ENCODE measurements around the gene DIAPH3. TPM values are rescaled to one million over a fixed set of nuclear protein-coding genes. Genes with fewer than 3 reads are reported as not detected.

DIAPH3 gene
- total RNA-seq, 1 donor from 2014 or later: 0.32 TPM

DNA sequence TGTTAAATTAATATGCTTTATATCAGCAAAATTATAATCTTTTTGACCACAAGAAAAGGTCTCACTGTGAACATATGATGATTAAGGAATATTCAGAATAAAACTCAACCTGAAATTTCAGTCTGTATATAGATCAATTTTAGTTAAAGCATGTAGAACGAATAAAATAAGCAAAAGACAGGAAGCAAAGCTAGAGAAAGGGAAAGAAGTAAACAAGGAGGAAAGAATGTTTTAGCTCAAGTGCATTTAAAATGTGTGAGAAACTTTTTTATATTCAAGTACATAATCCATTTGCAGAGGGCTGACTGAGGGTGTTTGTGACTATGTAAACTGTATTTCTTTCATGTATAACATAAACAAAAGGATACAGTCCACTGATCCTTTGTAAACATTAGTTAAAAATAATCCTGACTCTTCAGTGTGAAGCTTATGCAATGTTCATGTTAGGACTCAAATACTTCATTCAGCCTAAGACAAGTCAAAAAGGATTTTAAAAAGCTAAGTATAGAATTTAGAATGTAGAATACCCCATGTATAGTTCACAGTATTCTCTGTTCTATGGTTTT, 472.1 kb downstream of the DIAPH3 start:
- DNase-seq (ENCODE audit: low spot score in 2 of 2): no peak
- TF ChIP-seq, protein P1, sequence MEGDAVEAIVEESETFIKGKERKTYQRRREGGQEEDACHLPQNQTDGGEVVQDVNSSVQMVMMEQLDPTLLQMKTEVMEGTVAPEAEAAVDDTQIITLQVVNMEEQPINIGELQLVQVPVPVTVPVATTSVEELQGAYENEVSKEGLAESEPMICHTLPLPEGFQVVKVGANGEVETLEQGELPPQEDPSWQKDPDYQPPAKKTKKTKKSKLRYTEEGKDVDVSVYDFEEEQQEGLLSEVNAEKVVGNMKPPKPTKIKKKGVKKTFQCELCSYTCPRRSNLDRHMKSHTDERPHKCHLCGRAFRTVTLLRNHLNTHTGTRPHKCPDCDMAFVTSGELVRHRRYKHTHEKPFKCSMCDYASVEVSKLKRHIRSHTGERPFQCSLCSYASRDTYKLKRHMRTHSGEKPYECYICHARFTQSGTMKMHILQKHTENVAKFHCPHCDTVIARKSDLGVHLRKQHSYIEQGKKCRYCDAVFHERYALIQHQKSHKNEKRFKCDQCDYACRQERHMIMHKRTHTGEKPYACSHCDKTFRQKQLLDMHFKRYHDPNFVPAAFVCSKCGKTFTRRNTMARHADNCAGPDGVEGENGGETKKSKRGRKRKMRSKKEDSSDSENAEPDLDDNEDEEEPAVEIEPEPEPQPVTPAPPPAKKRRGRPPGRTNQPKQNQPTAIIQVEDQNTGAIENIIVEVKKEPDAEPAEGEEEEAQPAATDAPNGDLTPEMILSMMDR (IDR thresholded peaks at IDR 0.05): no peak
- intact Hi-C loops (cut with DNase I): no loop called here

GRCh38 chr13:59690857-59691500, 472.7 kb downstream of the DIAPH3 start:
- H3K9me3 ChIP-seq: no peaks in the 10 kb centered on the region
- DNase-seq (ENCODE audit: low spot score in 2 of 2): no peak
- no peaks in the 10 kb centered on the region for H3K36me3 ChIP-seq
- no peaks in the 10 kb centered on the region for H3K27me3 ChIP-seq
- H3K4me1 ChIP-seq: no peaks in the 10 kb centered on the region
- H3K27ac ChIP-seq: no peak overlapping the region
- H3K4me3 ChIP-seq: no peak overlapping the region
- TF ChIP-seq, protein P1 (IDR thresholded peaks at IDR 0.05): no peak
- intact Hi-C loops (cut with DNase I): no loop called here

More for the DNA sequence above, 472.1 kb downstream of the DIAPH3 start:
- H3K9me3 ChIP-seq: no peaks in the 10 kb centered on the region
- H3K4me1 ChIP-seq: no peaks in the 10 kb centered on the region
- H3K36me3 ChIP-seq: no peaks in the 10 kb centered on the region
- H3K4me3 ChIP-seq: no peak overlapping the region
- H3K27me3 ChIP-seq: no peaks in the 10 kb centered on the region
- no peak overlapping the region for H3K27ac ChIP-seq

DNA sequence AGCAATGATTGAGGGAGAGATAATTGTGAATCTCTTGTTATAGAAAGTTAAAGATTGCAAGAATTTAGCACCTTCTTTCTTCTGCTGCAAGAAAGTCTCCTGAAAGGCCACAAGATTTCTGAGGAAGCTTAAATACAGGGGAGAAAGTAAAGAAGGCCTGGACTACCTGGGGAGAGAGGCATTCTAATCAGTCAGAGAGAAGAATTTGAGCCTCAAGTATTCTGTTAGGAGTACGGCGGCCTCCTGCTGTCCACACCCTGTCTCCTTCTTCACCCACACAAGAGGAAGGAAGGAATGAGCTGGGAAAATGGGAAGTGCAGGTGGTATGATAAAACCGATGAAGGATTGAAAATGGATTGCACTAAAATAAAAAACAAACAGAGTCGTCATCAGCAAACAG, 474.7 kb downstream of the DIAPH3 start:
- TF ChIP-seq, protein P1 (IDR thresholded peaks at IDR 0.05): no peak
- intact Hi-C loops (cut with DNase I): no loop called here
- no peak for DNase-seq (ENCODE audit: low spot score in 2 of 2)

GRCh38 chr13:59686798-59687394, 476.8 kb downstream of the DIAPH3 start:
- Histone ChIP-seq H3K27ac (no peak overlapping the region), H3K27me3 (no peaks in the 10 kb centered on the region), H3K4me3 (no peak overlapping the region), H3K4me1 (no peaks in the 10 kb centered on the region), H3K36me3 (no peaks in the 10 kb centered on the region), H3K9me3 (no peaks in the 10 kb centered on the region)
- DNase-seq (ENCODE audit: low spot score in 2 of 2): no peak
- TF ChIP-seq, protein P1 (IDR thresholded peaks at IDR 0.05): no peak
- intact Hi-C loops (cut with DNase I): no loop called here

More for the DNA sequence above, 474.7 kb downstream of the DIAPH3 start:
- H3K4me1 ChIP-seq: no peaks in the 10 kb centered on the region
- H3K36me3 ChIP-seq: no peaks in the 10 kb centered on the region
- no peak overlapping the region for H3K4me3 ChIP-seq
- H3K27me3 ChIP-seq: no peaks in the 10 kb centered on the region
- H3K9me3 ChIP-seq: no peaks in the 10 kb centered on the region
- no peak overlapping the region for H3K27ac ChIP-seq

- Histone ChIP-seq H3K36me3 (no peaks in the 10 kb centered on the region), H3K4me1 (no peaks in the 10 kb centered on the region), H3K9me3 (no peaks in the 10 kb centered on the region), H3K4me3 (no peak overlapping the region), H3K27ac (no peak overlapping the region), H3K27me3 (no peaks in the 10 kb centered on the region)
- intact Hi-C loops (cut with DNase I): loop anchor here (5.0 kb wide), 1 partner anchor 223 kb away; no protein-coding TSS in a partner anchor
- no peak for DNase-seq (ENCODE audit: low spot score in 2 of 2)
- TF ChIP-seq, protein P1 (IDR thresholded peaks at IDR 0.05): no peak
Observed at GRCh38 chr13:59684105-59684504, 479.6 kb downstream of the DIAPH3 start.
